Skin of body (tissue), 2 donors: ENCODE data around the gene SGSM2. TPM values are rescaled to one million over a fixed set of nuclear protein-coding genes. Genes with fewer than 3 reads are reported as not detected.
A peak's percentile ranks its signal among the peaks of the same experiment; 100 is the strongest.

Experiments
- DNase-seq: peaks from one replicate; lab custom pipeline; 2025; lab: John Stamatoyannopoulos, UW
- total RNA-seq: library from RNA; depleted of rRNA; stranded (reverse); fragments of >200 nt; gene quantifications from one replicate; pipeline ENCODE4 v1.2.3, GENCODE V29; 2014

Gene SGSM2
- total RNA-seq, 1 donor from 2014 or later = 36.3 TPM

GRCh38 chr17:2335726-2336214 is 1.5 kb upstream of the SGSM2 start:
- DNase-seq = no peak

DNA sequence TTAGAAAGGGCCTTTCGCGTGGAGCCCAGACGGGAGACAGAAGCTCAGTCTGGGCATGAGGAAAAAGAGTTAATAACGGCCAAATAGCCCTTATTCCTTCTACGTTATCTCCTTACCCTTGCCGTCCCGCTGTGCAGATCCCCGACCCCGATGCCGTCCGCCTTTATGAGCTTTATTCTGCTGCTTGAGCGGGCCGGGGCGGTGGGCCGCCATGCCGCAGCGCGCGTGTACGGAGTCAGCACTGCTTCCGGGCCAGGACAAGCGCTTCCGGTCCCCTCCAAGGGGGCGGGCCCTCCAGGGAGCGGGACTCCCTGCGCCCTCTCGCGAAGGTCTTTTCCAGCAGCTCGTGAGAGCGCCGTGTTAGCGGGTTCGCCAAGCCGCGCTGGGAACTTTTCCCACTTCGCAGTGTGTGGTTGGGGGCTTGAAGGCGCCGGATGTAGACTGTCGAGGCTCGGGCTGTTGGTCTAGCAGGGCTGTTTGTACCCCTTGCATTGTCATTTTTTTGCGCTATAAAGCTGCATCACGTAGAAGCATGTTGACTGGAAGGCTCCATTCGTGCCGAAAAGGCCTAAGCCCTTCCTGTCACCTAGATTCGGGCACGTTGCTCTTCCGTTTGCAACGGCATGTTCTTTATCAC is 968 bp upstream of the SGSM2 start, which contains the start of gene TSR1:
Gene TSR1 (minus strand): TSS at position 243 of the 637 bp plus-strand sequence. CDS start 30 bp downstream, at position 213.
- DNase-seq = peak; percentile 89

DNA sequence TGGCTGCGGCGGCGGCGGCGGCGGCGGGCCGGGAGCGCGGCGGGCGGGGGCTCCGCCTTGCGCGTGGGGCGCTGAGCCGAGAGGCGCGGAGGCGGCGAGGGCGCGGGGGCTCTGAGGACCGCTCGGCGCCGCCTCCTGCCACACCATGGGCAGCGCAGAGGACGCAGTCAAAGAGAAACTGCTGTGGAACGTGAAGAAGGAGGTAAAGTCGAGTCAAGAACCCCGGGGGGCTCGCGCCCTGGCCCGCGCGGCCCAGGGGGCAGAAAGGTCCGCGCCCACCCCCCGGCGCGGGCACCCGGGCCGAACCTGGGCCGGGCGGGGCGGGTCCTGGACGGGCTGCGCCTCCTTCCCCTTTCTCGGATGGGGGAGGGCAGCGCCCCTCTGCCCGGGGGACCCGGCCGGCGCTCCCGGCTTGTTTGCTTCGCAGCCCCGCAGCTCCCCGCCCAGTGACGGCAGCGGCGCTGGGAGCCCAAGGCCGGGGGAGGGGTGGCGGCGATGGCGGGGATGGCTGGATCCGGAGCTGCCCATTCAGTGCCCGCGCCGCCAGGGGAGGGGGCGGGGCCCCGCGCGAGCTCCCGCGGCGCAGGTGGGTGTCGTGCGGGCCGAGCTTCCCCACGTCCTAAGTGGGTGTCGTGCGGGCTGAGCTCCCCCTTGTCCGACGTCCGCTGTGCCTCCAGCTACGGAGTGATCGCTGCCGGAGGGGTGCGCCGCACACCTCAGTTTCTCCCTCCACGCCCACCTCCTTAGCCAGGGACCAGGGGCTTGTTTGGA is 428 bp downstream of the SGSM2 start:
- no peak for DNase-seq

GRCh38 chr17:2338315-2338657 is 985 bp downstream of the SGSM2 start:
- no peak for DNase-seq

DNA sequence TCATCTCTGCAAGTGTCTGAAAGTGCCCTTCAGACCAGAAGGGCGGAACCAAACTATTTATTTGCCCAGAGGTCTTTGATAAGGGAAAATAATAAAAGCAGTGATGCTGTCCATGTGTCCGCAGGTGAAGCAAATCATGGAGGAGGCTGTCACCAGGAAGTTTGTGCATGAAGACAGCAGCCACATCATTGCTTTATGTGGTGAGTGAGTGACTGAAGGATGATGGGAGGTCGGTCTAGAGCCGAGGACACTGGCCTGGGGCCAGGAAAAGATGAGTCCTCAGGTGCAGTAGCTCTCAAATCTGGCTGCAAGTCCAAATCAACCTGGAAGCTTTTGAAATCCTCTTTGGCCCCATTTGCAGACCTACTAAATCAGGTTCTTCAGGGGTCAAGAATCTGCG is 6.1 kb downstream of the SGSM2 start:
- no peak for DNase-seq

DNA sequence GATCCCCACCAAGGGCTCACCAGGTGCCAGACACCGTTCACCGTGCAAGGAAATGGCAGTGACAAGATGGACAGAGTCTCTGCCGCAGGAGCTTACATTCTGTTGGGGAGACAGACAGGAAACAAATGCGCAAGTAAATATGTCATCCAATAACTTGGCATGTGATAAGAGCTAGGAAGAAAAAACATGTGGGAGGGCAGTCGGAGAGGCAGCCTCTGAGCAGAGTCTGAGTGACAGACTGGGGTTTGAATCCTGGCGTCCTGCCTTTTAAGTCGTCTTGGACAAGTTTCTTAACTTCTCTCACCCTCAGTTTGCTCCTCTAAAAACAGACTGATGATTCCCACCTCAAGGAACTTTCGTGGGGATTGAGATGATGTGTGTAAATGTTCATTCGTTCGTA is 7.2 kb downstream of the SGSM2 start:
- DNase-seq = no peak

- no peak for DNase-seq
These were observed 9.2 kb downstream of the SGSM2 start for GRCh38 chr17:2346475-2346874.

DNA sequence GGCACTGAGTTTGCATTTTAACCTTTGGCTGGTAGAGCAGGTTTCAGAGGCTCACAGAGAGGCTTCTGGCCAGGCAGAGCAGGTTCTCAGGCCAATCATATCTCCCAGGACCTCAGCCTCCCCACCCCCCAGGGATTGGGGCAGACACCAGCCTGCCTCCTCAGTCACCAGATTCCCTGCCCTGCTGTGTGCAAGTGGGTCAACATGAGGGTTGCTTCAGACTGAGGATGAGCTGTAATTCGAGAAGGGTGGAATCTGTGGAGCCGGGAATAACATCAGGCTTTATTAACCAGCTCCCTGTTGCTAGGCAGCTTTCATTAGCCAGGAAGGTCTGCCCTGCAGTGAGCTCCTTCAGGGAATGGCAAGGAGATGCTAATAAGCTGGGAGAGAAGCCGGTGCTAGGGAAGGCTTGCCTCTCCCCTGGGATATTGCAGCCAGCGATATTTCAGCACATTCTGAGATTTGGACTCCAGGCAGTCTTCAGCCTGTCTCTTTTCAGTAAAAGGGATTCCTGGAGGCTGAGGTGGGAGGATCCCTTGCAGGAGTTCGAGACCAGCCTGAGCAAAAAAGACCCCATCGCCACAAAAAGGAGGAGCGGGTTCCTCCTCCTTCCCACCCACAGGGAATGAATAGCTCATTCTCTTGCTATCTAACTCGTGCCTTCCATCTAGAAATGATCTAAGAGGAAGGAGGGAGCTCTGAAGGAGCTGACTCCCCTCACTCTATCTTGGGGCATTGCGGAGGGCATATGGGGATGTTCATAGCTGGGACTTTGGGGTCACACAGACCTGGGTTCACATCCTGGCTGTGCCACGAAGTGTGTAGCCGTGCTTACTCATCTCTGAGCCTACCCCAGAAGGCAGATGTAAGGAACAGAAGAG is 10.7 kb downstream of the SGSM2 start:
- DNase-seq = no peak

DNA sequence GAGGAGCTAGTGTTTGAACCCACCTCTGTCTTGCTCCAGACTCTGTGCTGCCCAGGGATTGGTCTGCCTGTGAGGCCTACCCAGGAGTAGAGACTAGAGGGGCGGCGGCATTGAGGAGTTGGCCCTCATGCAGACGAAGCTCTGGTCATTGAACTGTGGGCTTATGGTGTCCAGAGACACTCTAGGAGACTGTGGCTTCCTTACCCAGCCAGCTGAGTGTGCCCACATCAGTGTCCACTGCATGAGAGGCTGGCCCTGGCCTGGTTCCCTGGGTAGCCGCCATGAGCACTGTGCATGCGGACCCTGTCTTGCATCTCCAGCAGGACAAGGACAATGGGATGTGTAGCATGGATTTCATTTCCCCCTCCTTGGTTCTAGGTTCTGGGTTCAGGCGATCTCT is 14.0 kb downstream of the SGSM2 start:
- no peak for DNase-seq

- no peak for DNase-seq
These were observed 17.0 kb downstream of the SGSM2 start for GRCh38 chr17:2354311-2354710.

DNA sequence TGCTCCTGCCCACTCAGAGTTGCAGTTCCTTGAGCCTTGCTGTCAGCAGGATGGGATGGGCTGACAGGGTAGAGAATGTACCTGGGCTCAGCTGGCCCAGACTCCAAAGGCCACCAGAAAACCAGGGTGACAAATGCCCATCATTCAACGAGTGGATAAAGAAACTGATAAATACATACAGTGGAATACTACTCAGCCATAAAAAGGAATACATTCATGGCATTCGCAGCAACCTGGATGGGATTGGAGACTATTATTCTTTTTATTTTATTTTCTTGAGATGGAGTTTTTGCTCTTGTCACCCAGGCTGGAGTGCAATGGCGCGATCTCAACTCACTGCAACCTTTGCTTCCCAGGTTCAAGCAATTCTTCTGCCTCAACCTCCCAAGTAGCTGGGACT is 19.9 kb downstream of the SGSM2 start:
- DNase-seq = no peak

DNA sequence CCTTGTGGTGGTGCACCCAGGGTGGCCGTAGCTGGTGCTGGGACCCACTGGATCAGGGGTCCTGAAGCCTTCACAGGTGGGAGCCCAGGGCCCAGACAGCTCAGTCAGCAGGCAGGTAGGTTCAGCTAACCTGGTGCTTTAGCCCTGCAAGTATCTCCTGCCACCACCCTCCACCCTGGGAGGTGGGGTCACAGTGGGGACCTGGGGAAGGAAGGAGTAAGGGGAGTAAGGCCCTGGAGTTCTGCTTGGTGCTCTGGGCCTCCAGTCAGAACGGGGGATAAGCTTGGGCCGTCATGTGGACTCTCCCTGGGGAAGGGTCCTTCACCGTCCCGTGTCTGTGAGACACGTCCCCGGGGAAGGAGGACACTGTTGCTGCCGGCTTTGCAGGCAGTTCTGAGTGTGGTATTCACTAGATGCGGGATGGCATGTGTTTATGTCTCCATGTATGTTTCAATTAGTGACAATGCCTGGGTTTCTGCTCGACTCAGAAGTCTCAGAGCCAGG is 20.7 kb downstream of the SGSM2 start:
- no peak for DNase-seq

GRCh38 chr17:2361010-2361760 is 23.9 kb downstream of the SGSM2 start:
- no peak for DNase-seq

- no peak for DNase-seq
These were observed 24.7 kb downstream of the SGSM2 start for GRCh38 chr17:2362016-2362415.

GRCh38 chr17:2362416-2362815 is 25.1 kb downstream of the SGSM2 start:
- no peak for DNase-seq

DNA sequence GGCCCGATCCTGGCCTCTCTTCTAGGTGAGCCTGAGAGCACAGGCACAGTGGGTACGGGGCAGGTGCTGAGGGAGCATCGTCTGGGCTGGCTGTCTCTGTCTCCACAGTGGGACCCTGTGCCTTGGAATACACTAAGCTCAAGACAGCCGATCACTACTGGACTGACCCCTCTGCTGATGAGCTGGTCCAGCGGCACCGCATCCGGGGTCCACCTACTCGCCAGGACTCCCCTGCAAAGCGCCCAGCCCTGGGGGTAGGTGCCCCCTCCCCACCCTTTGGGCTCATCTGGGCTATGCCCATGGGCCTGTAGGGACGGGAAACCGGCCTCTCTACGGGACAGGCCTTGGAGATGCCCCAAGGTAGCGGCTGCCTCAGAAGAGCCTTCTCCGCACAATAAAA is 25.6 kb downstream of the SGSM2 start:
- DNase-seq = no peak

DNA sequence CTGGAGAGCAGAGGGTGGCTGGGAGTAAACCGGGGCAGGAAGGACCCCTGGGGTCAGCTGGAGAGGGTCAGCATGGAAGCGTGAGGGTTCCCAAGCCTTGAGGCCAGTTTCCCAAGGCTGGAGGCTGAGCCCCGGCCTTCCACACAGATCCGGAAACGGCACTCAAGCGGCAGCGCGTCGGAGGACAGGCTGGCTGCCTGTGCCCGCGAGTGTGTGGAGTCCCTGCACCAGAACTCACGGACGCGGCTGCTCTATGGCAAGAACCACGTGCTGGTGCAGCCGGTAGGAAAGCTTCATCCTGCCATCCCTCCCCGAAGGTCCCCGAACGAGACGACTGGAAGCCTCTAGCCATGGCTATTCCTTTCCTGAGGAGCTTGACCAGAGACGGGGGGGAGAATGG is 26.0 kb downstream of the SGSM2 start:
- DNase-seq = no peak

DNA sequence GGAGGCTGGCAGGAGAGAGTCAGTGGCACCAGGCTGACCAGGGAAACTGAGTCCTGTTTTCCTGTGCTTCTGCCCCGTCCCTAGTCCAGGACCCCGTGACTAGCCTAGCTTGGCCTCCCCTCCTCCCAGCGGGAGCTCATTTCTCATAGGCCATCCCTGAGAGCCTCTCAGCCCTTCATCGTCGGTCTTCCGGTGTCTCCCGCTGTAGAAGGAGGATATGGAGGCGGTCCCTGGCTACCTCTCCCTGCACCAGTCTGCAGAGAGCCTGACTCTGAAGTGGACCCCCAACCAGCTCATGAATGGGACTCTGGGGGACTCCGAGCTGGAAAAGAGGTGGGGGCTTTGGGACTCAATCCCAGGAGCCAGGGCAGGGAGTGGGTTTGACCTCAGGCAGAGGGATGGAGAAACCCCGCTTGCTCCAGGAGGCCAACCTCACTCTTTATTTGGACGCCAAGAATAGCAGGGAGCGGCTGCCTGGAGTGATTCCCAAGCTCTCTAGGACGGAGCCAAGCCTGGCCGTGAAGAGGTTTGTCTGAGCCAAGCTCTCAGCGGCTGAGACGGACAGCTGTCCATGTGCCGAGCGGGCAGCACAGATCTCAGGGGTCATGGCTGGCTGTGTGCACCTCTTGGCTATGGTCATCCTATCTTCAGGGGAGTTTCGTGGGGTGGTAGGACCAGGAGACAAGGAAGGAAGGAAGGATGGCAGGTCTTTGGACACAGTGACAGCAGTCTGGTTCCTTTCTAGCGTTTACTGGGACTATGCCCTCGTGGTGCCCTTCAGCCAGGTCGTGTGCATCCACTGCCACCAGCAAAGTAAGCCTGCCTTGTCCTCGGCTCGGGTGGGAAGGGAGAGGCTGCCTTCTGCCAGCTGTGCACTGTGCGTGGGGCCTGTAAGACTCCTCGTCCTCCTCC is 26.8 kb downstream of the SGSM2 start:
- DNase-seq = no peak

DNA sequence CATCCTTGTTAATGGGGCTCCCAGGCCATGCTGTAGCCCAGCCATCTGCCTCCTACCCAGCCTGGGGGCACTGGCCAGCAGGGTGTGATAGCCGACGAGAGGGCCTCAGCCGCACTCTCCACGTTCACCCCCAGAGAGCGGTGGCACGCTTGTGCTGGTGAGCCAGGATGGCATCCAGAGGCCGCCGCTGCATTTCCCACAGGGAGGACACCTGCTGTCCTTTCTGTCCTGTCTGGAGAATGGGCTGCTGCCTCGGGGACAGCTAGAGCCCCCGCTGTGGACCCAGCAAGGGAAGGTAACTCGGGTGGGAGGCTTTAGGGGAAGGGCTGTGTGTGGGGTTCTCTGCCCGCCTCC is 27.4 kb downstream of the SGSM2 start:
- DNase-seq = no peak

GRCh38 chr17:2365132-2365531 is 27.8 kb downstream of the SGSM2 start:
- DNase-seq = no peak
